ENCODE results near the gene PTAR1. TPM values are rescaled to one million over a fixed set of nuclear protein-coding genes. Genes with fewer than 3 reads are reported as not detected.

PTAR1 gene
- total and polyA plus RNA-seq, 10 of the 15 experiments (the other 5 are each of a cell fraction or from before 2014, with no cell fraction given): 4.9 to 27.6 (median 14.2) TPM

GRCh38 chr9:69750085-69750484, 9.7 kb downstream of the PTAR1 start:
- CTCF ChIA-PET: interaction anchor here (1.3 kb wide), 1 partner anchor 8 kb away, joined by 5 read pairs; no protein-coding TSS in a partner anchor
- no peaks in the 10 kb centered on the region; the same call in none of the 2 replicates for H3K79me2 ChIP-seq (ENCODE audit: control insufficient read depth, insufficient read depth, low read length)
- H4K20me1 ChIP-seq (ENCODE audit: control insufficient read depth, insufficient read depth): no peaks in the 10 kb centered on the region
- 94% methylated on average over 2 of the region's 2 CpGs for WGBS (ENCODE audit: insufficient coverage, insufficient replicate concordance, low lambda C conversion rate, missing lambda C conversion rate)
- intact Hi-C loops (cut with micrococcal nuclease; ENCODE audit: unreplicated experiment): no loop called here
- no peak overlapping the region for H3K4me3 ChIP-seq
- DNase-seq (ENCODE audit: low read depth, low spot score) (no peak), FAIRE-seq (no peak), ATAC-seq (no peak)
- no peak overlapping the region for H2AFZ ChIP-seq (ENCODE audit: control insufficient read depth, low read depth, low read length)
- SMC1A ChIA-PET (ENCODE audit: uncharacterized antibody, unreplicated experiment): interaction anchor here (1.5 kb wide), 1 partner anchor 8 kb away, joined by 7 read pairs; no protein-coding TSS in a partner anchor
- H3K27me3 ChIP-seq (replicated peaks in 1 of 2; ENCODE audit: control insufficient read depth in 2 of 2, insufficient read depth in 2 of 2, low read length in 1 of 2): no peaks in the 10 kb centered on the region
- BruUV-seq (replicated peaks): no TSS peak
- H3K4me2 ChIP-seq (ENCODE audit: control insufficient read depth, insufficient read depth): no peak overlapping the region
- POLR2A ChIA-PET: interaction anchor here (2.3 kb wide), 1 partner anchor 9 kb away, joined by 7 read pairs; no protein-coding TSS in a partner anchor
- no peaks in the 10 kb centered on the region for H3K9me3 ChIP-seq (replicated peaks; ENCODE audit: control insufficient read depth, insufficient read depth, low read length)
- H3K27ac ChIP-seq (ENCODE audit: control insufficient read depth, insufficient read depth): no peak overlapping the region
- peaks cover 0 to 5% of the 10 kb centered on the region in 2 experiments; a peak in 1 of 4 replicates for H3K36me3 ChIP-seq (ENCODE audit: control insufficient read depth in 2 of 2, insufficient read depth in 2 of 2, low read length in 1 of 2)
- RAD21 ChIA-PET (ENCODE audit: unreplicated experiment): no interaction called here
- no peak overlapping the region for H3K9ac ChIP-seq (ENCODE audit: control insufficient read depth, insufficient read depth, low read length)
- in situ Hi-C loops (cut with MboI): loop anchor here (10.0 to 25.0 kb wide), 3 partner anchors 112 to 512 kb away; partner anchors contain the start of gene SMC5
- H3K4me1 ChIP-seq (ENCODE audit: control insufficient read depth, insufficient read depth, low read length): no peaks in the 10 kb centered on the region
- TF ChIP-seq IKZF1 (conservative IDR thresholded peaks at IDR 0.05): no peak
- no peak for TF ChIP-seq TCF3 (IDR thresholded peaks at IDR 0.05; ENCODE audit: borderline replicate concordance, insufficient read depth, low read depth, low read length)
- no peak for TF ChIP-seq ZNF274 (IDR thresholded peaks at IDR 0.05; ENCODE audit: insufficient read depth, insufficient read length)
- no peak for TF ChIP-seq NBN (IDR thresholded peaks at IDR 0.05)
- TF ChIP-seq RFX5 (IDR thresholded peaks at IDR 0.05; ENCODE audit: low read depth, low read length): no peak
- TF ChIP-seq YBX1 (IDR thresholded peaks at IDR 0.05): no peak
- TF ChIP-seq HDGF (IDR thresholded peaks at IDR 0.05): no peak
- TF ChIP-seq MYB (IDR thresholded peaks at IDR 0.05; ENCODE audit: borderline replicate concordance, low read depth, low read length): no peak
- TF ChIP-seq TCF12 (IDR thresholded peaks at IDR 0.05; ENCODE audit: low read depth, low read length): no peak
- no peak for TF ChIP-seq PML (IDR thresholded peaks at IDR 0.05; ENCODE audit: low read length)
